Sigmoid colon (tissue), 7 donors: Measurements from ENCODE around the gene WDR11. TPM values are rescaled to one million over a fixed set of nuclear protein-coding genes. Genes with fewer than 3 reads are reported as not detected.
"Not testable (repeated sequence)": the region's sequence is repeated elsewhere in the genome, so short reads cannot be mapped to it uniquely, and the experiment has no call there.

Experiments
- DNase-seq: peaks from one replicate; pipeline ENCODE4 v3.0.0-alpha.2; 2019
- H3K27ac ChIP-seq, 4 donors: fragments of 200-600 bp; sonication (generic); one replicate each; pipeline ENCODE4 v1.5.1; 2016 to 2019; ENCODE audit warnings: mild to moderate bottlenecking in 1 of 4
- H3K27me3 ChIP-seq, 3 donors: fragments of 200-600 bp; sonication (generic); one replicate each; pipeline ENCODE4 v1.5.1; 2019; ENCODE audit warnings: mild to moderate bottlenecking in 1 of 3
- H3K36me3 ChIP-seq, 4 donors: fragments of 200-600 bp; sonication (generic); one replicate each; pipeline ENCODE4 v1.5.1; 2016 to 2019
- H3K4me1 ChIP-seq, 4 donors: fragments of 200-600 bp; sonication (generic); one replicate each; pipeline ENCODE4 v1.5.1; 2017 to 2019
- H3K4me3 ChIP-seq, 4 donors: fragments of 200-600 bp; sonication (generic); one replicate each; pipeline ENCODE4 v1.5.1; 2017 to 2019; ENCODE audit warnings: mild to moderate bottlenecking in 2 of 4, moderate library complexity in 1 of 4
- H3K9me3 ChIP-seq, 4 donors: fragments of 200-600 bp in 3 of 4; sonication (generic) in 3 of 4; one replicate each; pipeline versions ENCODE4 v1.5.1 to v1.6.1; 2013 to 2019
- EP300 ChIP-seq, 4 donors: sonication (generic); formaldehyde crosslinking; IDR thresholded peaks; one replicate each; pipeline ENCODE4 v1.6.1; 2017; ENCODE audit warnings: antibody characterized with exemption in 4 of 4
- POLR2A ChIP-seq, 2 donors: fragments of 450-650 bp; IDR thresholded peaks; one replicate each; pipeline ENCODE4 v1.6.1; 2016; ENCODE audit warnings: antibody characterized with exemption in 2 of 2, mild to moderate bottlenecking in 2 of 2, moderate library complexity in 2 of 2
- POLR2AphosphoS5 ChIP-seq, 4 donors: sonication (generic); formaldehyde crosslinking; IDR thresholded peaks; one replicate each; pipeline ENCODE4 v1.6.1; 2017; ENCODE audit warnings: antibody characterized with exemption in 4 of 4
- WGBS, 2 donors: extraction: QIAGEN DNeasy Blood & Tissue Kit; methylation state at CpG; one replicate each; pipeline ENCODE4 v1.1.7; 2013; 5-methylcytosine and 5-hydroxymethylcytosine counted together
- intact Hi-C: fragments of 100-400 bp; cut with DNase I; formaldehyde crosslinking; loops from one replicate; pipeline ENCODE4 v1.15.1; 2023
- polyA plus RNA-seq, 3 donors: library from polyadenylated mRNA; stranded (reverse); fragments of 200-250 nt; gene quantifications; one replicate each; pipeline ENCODE4 v1.2.3, GENCODE V29; 2013
- total RNA-seq, 4 donors: library from RNA; depleted of rRNA; stranded (reverse); fragments of >200 nt; gene quantifications; one replicate each; pipeline ENCODE4 v1.1.0, GENCODE V29; 2016
- TF ChIP-seq, protein P1 (sequence below), 4 experiments: fragments of 450-650 bp in 3 of 4; fragments of 200-600 bp in 1 of 4; IDR thresholded peaks; one replicate each; pipeline ENCODE4 v1.5.1; 2016 to 2019; ENCODE audit warnings: antibody characterized with exemption in 4 of 4, mild to moderate bottlenecking in 3 of 4, moderate library complexity in 2 of 4
- donor health status: healthy with polysubstance abuse.
- donor health status: Bipolar disorder and iron deficiency.
- donor health status: healthy.

The WDR11 gene
- total and polyA plus RNA-seq, 7 donors, result 18.5 to 65.1 (median 40.3) TPM

- 79 to 82% methylated on average over 2 of the region's 2 CpGs for WGBS, 2 donors
Observed at GRCh38 chr10:120897343-120897742, 46.2 kb downstream of the WDR11 start.

GRCh38 chr10:120905268-120905667 is 54.1 kb downstream of the WDR11 start:
- Histone ChIP-seq H3K27me3 (no peaks in the 10 kb centered on the region), H3K27ac (no peak overlapping the region), H3K36me3 (peaks cover 41 to 100% (median 62%) of the 10 kb centered on the region in 4 donors), H3K4me3 (no peak overlapping the region), H3K9me3 (peaks cover 0 to 7% (median 0%) of the 10 kb centered on the region in 4 donors), H3K4me1 (no peaks in the 10 kb centered on the region)
- intact Hi-C loops, result no loop called here
- WGBS, 2 donors, result 88 to 92% methylated on average over 9 of the region's 9 CpGs
- TF ChIP-seq EP300 (IDR thresholded peaks at IDR 0.05) (no peak), POLR2A (IDR thresholded peaks at IDR 0.05) (no peak), POLR2AphosphoS5 (IDR thresholded peaks at IDR 0.05) (no peak)
- TF ChIP-seq, protein P1, sequence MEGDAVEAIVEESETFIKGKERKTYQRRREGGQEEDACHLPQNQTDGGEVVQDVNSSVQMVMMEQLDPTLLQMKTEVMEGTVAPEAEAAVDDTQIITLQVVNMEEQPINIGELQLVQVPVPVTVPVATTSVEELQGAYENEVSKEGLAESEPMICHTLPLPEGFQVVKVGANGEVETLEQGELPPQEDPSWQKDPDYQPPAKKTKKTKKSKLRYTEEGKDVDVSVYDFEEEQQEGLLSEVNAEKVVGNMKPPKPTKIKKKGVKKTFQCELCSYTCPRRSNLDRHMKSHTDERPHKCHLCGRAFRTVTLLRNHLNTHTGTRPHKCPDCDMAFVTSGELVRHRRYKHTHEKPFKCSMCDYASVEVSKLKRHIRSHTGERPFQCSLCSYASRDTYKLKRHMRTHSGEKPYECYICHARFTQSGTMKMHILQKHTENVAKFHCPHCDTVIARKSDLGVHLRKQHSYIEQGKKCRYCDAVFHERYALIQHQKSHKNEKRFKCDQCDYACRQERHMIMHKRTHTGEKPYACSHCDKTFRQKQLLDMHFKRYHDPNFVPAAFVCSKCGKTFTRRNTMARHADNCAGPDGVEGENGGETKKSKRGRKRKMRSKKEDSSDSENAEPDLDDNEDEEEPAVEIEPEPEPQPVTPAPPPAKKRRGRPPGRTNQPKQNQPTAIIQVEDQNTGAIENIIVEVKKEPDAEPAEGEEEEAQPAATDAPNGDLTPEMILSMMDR (IDR thresholded peaks at IDR 0.05), result no peak
- no peak for DNase-seq

More at GRCh38 chr10:120897343-120897742, 46.2 kb downstream of the WDR11 start:
- Histone ChIP-seq H3K4me1 (no peaks in the 10 kb centered on the region), H3K4me3 (no peak overlapping the region), H3K9me3 (no peaks in the 10 kb centered on the region), H3K27me3 (no peaks in the 10 kb centered on the region), H3K27ac (no peak overlapping the region), H3K36me3 (peaks cover 6 to 27% (median 8%) of the 10 kb centered on the region in 4 donors)
- intact Hi-C loops, result no loop called here
- TF ChIP-seq POLR2AphosphoS5 (IDR thresholded peaks at IDR 0.05), result no peak
- TF ChIP-seq, protein P1 (IDR thresholded peaks at IDR 0.05), result no peak
- TF ChIP-seq POLR2A (IDR thresholded peaks at IDR 0.05), result no peak
- no peak for TF ChIP-seq EP300 (IDR thresholded peaks at IDR 0.05)
- no peak for DNase-seq

DNA sequence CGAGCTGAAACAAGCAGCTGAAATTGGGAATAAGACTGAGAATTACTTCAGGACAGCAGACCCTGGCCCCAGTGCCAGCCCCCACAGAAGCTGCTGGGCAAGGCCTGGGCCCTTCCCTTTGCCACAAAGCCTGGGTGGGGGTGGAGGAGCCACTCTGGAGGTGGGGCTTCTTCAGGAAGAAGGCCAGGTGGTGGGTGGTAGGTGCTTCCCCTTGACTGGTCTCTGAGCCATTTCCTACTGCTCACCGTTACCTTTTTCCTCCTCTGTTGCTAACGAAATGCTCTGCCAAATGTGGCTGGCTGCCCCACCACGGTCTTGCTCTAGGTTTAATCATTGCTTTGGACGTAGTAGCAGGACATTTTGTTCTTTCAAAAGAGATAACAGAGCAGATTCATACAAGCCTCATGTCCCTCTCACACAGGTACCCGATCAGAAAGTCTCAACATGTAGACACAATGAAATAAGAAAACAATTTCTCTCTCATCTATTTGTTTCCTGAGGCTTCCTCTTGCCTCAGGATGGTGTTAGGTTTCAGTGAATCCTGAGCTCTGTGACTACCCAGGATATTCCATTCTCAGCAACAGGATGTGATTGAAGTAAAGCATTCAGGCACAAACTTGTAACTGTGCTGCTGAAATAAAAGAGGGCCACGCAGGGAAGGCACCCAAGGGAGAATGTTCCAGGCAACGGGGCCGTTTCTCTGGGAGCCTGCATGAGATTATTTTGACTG is 66.5 kb downstream of the WDR11 start:
- TF ChIP-seq EP300 (IDR thresholded peaks at IDR 0.05) (no peak), POLR2A (IDR thresholded peaks at IDR 0.05) (no peak), POLR2AphosphoS5 (IDR thresholded peaks at IDR 0.05) (no peak)
- TF ChIP-seq, protein P1 (IDR thresholded peaks at IDR 0.05), result no peak
- Histone ChIP-seq H3K4me1 (no peaks in the 10 kb centered on the region), H3K9me3 (no peaks in the 10 kb centered on the region), H3K27ac (no peak overlapping the region), H3K4me3 (no peak overlapping the region), H3K27me3 (no peaks in the 10 kb centered on the region), H3K36me3 (no peaks in the 10 kb centered on the region)
- DNase-seq, result no peak
- 62 to 75% methylated on average over 9 of the region's 9 CpGs for WGBS, 2 donors
- intact Hi-C loops, result no loop called here

DNA sequence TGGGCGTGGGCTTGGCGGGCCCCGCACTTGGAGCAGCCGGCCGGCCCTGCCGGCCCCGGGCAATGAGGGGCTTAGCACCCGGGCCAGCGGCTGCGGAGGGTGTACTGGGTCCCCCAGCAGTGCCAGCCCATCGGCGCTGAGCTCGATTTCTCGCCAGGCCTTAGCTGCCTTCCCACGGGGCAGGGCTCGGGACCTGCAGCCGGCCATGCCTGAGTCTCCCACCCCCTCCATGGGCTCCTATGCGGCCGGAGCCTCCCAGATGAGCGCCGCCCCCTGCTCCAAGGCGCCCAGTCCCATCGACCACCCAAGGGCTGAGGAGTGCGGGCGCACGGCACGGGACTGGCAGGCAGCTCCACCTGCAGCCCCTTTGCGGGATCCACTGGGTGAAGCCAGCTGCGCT is 72.7 kb downstream of the WDR11 start:
- H3K4me3 ChIP-seq, H3K4me1 ChIP-seq, DNase-seq, H3K9me3 ChIP-seq, H3K27ac ChIP-seq, H3K36me3 ChIP-seq, H3K27me3 ChIP-seq, intact Hi-C loops: not testable (repeated sequence)
- WGBS, 2 donors, result 94 to 98% methylated on average over 29 of the region's 29 CpGs

- Histone ChIP-seq H3K27me3 (no peaks in the 10 kb centered on the region), H3K27ac (no peak overlapping the region), H3K4me1 (no peaks in the 10 kb centered on the region), H3K4me3 (no peak overlapping the region), H3K36me3 (no peaks in the 10 kb centered on the region), H3K9me3 (no peaks in the 10 kb centered on the region)
- DNase-seq, result peak; percentile 19
- TF ChIP-seq, protein P1 (IDR thresholded peaks at IDR 0.05), result no peak
- TF ChIP-seq POLR2A (IDR thresholded peaks at IDR 0.05) (no peak), EP300 (IDR thresholded peaks at IDR 0.05) (no peak), POLR2AphosphoS5 (IDR thresholded peaks at IDR 0.05) (no peak)
- intact Hi-C loops, result no loop called here
- WGBS, 2 donors, result 81 to 90% methylated on average over 6 of the region's 6 CpGs
Observed at GRCh38 chr10:120926611-120927010, 75.4 kb downstream of the WDR11 start.
